Gastrocnemius medialis (tissue), 4 donors: ENCODE measurements around the gene TMEM126A.

Experiments
- POLR2A ChIP-seq, 2 donors: fragments of 450-650 bp; IDR thresholded peaks; one replicate each; pipeline ENCODE4 v1.6.1; 2017; ENCODE audit warnings: antibody characterized with exemption in 2 of 2, mild to moderate bottlenecking in 2 of 2, moderate library complexity in 2 of 2
- TF ChIP-seq, protein P1 (sequence below), 5 experiments: fragments of 450-650 bp in 3 of 5; fragments of 200-600 bp in 2 of 5; sonication (generic) in 2 of 5; IDR thresholded peaks in 4 of 5; conservative IDR thresholded peaks in 1 of 5; 1 replicate in 4 of 5; 2 replicates in 1 of 5; pipeline ENCODE4 v1.5.1; 2016 to 2019; ENCODE audit warnings: antibody characterized with exemption in 5 of 5, mild to moderate bottlenecking in 3 of 5, moderate library complexity in 3 of 5

DNA sequence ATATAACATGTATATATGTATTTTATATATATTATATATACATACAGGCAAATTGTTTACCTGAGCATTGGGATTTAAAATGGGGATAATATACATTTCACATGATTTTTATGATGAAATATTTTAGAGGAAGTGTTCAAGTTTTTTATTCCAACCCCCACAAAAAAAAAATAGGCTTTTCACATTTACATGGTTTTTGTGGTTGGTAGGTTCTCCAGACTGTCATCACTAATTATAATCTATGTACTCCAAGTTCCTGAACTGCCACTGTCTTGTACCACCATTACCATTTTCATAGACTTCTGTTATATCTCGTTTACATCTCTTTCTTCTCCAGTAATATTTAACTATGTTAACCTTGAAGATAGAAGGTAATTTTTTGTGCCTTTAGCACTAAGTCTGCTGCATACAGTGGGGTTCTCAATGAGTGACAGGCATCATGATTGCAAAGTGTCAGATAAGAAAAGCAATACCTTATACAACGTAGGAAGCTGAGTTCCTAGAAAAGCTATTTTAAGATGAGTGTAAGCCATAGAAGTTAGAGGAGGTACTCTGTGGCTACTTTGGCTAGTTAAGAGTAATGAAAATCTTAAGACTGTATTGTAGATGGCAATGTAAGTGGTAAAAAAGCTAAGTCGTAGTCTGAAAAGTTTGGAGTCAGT is 5.2 kb downstream of the TMEM126A start:
- TF ChIP-seq POLR2A (IDR thresholded peaks at IDR 0.05): no peak
- TF ChIP-seq, protein P1, sequence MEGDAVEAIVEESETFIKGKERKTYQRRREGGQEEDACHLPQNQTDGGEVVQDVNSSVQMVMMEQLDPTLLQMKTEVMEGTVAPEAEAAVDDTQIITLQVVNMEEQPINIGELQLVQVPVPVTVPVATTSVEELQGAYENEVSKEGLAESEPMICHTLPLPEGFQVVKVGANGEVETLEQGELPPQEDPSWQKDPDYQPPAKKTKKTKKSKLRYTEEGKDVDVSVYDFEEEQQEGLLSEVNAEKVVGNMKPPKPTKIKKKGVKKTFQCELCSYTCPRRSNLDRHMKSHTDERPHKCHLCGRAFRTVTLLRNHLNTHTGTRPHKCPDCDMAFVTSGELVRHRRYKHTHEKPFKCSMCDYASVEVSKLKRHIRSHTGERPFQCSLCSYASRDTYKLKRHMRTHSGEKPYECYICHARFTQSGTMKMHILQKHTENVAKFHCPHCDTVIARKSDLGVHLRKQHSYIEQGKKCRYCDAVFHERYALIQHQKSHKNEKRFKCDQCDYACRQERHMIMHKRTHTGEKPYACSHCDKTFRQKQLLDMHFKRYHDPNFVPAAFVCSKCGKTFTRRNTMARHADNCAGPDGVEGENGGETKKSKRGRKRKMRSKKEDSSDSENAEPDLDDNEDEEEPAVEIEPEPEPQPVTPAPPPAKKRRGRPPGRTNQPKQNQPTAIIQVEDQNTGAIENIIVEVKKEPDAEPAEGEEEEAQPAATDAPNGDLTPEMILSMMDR (IDR thresholded peaks at IDR 0.05 in 4 of 5, conservative IDR thresholded peaks at IDR 0.05 in 1 of 5): no peak
